GM21381 (cell line): Measurements from ENCODE around the gene CDK3.
"Not testable (repeated sequence)": the region's sequence is repeated elsewhere in the genome, so short reads cannot be mapped to it uniquely, and the experiment has no call there.

Experiments
- ATAC-seq: cut with Tn5 transposase; IDR thresholded peaks from one replicate; pipeline ENCODE4 v1.9.1; 2021; ENCODE audit warnings: mild to moderate bottlenecking, moderate library complexity; ENCODE audit not compliant: unreplicated experiment

The CDK3 gene

GRCh38 chr17:76000755-76001521 is at the start of gene CDK3:
CDK3 (plus strand) TSS chr17:76000855; CDS start chr17:76001426, 571 bp downstream.
- no peak for ATAC-seq

GRCh38 chr17:75950855-75951554 is 49.6 kb upstream of the CDK3 start:
- no peak for ATAC-seq

DNA sequence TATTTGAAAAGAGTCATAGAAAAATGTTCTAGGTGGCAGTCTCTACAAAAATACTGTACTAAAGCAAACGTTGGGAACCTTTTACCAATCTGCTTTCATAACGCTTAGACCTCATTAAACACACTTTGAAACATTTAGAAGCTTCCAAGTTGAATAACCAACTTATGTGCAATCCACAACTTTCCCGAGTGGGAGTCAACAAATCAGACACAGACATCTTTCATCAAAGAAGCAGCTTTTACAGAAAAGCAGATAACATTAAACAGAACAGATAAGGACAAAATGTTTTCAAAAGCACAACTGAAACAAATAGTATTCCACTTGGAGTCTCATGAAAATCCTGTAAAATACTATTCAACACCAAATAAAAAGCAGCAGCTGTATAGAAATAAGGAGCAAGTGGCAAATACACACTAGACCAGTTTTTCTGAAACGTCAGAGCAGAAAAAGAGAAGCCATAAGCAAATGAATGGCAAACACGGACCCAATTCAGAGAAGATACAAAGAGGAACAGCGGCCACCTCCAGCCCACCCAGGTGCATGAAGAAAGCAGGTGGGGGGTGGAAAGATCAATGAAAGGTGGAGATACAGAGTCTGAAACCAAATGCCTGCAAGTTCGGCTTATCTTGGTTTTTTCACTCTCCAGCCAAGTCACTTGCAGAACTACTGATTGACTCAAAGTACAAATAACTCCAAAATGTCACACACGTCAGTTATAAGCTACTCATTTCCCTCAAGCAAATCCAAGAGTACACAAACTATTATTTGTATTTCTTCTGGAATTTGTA is 41.4 kb upstream of the CDK3 start:
- no peak for ATAC-seq

- no peak for ATAC-seq
These were observed 40.7 kb upstream of the CDK3 start for GRCh38 chr17:75959839-75960511.

DNA sequence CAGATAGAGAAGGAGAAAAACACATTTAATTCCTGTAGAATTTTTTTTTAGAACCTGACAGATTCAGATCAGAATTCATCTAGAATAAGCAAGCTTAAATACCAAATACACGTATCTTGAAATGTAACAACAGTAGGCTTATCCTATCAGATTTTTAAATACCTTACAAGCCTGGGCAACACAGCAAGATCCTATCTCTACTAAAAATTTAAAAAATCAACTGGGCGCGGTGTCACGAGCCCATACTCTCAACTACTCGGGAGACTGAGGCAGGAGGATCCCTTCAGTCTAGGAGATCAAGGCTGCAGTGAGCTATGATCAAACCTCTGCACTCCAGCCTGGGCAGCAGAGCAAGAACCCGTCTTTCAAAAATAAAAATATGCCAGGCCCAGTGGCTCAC is 35.2 kb upstream of the CDK3 start:
- ATAC-seq = no peak

DNA sequence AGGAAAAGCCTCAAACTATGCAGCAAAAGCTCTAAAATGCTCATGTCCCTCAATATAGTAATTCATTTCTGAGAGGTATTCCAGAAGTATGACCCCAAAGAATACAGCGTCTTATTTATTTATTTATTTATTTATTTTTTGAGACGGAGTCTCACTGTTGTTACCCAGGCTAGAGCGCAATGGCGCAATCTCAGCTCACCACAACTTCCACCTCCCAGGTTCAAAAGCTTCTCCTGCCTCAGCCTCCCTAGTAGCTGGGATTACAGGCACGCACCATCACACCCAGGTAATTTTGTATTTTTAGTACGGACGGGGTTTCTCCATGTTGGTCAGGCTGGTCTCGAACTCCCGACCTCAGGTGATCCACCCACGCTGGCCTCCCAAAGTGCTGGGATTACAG is 31.6 kb upstream of the CDK3 start:
- ATAC-seq = not testable (repeated sequence)

- ATAC-seq = no peak
These were observed 30.6 kb upstream of the CDK3 start for GRCh38 chr17:75970011-75970523.

GRCh38 chr17:75970626-75971025 is 30.0 kb upstream of the CDK3 start:
- no peak for ATAC-seq

DNA sequence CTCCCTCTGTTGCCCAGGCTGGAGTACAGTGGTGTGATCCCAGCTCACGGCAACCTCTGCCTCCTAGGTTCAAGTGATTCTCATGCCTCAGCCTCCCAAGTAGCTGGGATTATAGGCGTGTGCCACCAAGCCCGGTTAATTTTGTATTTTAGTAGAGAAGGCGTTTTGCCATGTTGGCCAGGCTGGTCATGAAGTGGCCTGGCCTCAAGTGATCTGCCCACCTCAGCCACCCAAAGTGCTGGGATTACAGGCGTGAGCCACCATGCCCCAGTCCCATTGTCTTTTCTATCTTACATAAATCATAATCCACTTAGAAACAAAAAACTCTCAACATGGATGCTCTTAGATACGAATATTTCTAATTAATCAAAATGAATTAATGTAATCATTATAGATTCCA is 25.5 kb upstream of the CDK3 start:
- ATAC-seq = not testable (repeated sequence)

- no peak for ATAC-seq
These were observed 24.9 kb upstream of the CDK3 start for GRCh38 chr17:75975757-75976174.

GRCh38 chr17:75976175-75976848 is 24.3 kb upstream of the CDK3 start:
- no peak for ATAC-seq

DNA sequence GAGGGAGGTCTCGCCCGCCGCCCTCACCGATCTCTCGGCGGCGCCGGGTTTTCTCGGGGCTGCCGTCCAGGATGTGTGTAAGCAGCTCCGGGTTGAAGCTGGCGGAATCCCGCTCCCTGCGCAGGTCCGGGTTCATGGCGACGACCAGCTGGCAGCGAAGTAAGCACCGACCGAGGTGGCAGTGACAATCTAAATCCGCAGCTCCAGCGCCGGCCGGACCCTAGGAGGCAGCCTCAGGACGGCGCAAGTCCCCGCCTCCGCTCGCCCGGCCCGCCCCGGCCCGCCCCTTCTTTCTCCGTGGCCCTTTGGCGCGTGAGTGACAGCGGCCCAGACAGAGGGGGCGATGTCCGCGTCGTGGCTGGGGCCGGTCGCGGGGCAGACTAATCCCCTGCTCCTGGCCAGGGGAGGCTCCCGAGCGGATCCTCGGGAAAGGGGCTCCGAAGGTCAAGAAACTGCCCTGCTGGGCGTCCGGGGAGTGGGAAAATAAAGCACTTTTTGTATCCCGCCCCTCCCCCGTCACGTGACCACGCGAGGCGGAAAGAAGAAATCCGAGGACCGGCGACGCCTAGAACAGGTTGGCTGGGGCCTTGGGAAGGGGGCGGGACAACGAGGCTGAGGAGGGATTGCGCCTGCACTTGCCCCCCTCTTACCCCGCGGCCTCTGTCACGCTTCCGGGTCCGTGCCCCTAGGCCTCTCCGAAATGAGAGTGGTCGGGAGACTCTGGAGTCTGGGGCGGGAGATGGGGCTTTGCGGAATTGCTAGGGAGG is 21.5 kb upstream of the CDK3 start, which contains the start of the genes ACOX1 and TEN1:
Gene ACOX1 (minus strand): TSS at position 229 of the 767 bp plus-strand sequence. CDS start 93 bp downstream, at position 136.
Gene TEN1 (plus strand): TSS at position 303 of the 767 bp plus-strand sequence. CDS start 6,953 bp downstream, outside the sequence.
- ATAC-seq = peak; percentile 91

GRCh38 chr17:75979705-75980187 is 20.9 kb upstream of the CDK3 start:
- ATAC-seq = peak; percentile 15

DNA sequence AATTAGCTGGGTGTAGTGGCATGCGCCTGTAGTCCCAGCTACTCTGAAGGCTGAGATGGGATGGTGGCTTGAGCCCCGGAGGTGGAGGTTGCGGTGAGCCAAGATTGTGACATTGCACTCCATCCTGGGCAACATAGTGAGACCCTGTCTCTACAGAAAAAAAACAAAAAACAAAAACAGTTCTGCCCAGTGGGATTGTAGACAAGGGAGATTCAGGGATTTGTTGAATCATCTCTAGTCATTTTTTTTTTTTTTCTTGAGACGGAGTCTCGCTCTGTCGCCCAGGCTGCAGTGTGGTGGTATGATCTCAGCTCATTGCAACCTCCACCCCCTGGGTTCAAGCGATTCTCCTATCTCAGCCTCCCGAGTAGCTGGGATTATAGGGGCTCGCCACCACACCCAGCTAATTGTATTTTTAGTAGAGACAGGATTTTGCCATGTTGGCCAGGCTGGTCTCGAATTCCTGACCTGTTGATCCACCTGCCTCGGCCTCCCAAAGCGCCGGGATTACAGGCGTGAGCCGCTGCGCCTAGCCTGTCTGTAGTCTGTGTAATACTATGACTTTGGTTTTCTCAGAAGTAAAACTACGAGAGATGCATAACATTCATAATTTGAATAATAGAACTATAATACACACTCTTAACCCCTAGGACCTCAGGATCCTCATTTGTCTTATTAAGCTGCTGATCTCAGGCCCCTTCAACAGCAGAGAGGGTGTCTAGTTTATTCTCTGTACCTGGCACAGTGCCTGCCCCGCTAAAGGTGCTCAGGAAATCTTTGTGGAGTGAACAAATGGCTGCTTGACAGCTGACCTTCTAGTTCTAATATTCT is 20.3 kb upstream of the CDK3 start:
- ATAC-seq = no peak

GRCh38 chr17:75981019-75981615 is 19.5 kb upstream of the CDK3 start:
- no peak for ATAC-seq

DNA sequence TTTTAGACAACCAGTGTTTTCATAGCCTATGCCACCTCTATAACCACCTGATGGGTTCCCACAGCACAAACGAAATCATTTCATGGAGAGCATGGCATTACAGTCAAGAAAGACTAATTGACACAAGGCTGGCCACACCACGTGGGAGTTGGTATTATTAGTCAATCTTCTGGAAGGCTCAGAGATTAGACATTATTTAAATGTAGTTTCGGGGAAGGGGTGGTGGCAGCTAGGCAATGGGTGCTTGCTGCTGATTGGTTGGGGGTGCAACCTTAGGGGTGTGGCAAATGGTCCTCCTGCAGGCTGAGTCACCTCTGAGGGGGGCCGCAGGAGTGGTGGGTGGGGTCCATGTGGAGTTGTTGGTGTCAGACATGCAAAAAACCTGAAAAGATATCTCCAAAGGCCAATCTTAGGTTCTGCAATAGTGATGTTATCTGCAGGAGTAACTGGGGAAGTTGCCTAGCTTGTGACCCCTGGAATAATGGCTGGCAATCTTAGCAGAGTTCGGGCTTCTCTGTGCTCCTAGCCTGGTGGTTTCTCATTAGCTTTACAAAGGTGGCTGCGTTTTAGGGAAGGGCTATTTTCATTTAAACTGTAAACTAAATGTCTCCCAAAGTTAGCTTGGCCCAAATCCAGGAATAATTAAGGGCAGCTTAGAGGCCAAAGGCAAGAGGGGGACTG is 17.0 kb upstream of the CDK3 start:
- ATAC-seq = no peak

DNA sequence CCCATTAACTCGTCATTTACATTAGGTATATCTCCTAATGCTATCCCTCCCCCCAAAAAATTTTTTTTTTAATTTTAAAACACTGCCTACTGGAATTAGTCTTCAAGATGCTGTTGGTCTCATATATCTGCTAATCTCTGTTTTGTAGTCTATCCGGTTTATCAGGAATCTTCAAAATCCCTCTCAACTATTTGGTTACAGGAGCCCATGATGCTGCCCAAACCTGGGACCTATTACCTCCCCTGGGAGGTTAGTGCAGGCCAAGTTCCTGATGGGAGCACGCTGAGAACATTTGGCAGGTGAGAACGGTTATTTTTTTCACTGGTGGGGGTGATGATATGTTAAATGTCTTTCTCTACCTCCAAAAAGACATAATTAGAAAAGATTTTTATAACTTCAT is 14.7 kb upstream of the CDK3 start:
- ATAC-seq = no peak
